Stromal cell of bone marrow (primary cell): ENCODE measurements around the gene CDRT4.
A peak's percentile ranks its signal among the peaks of the same experiment; 100 is the strongest.

Experiments used
- DNase-seq: peaks from one replicate; pipeline ENCODE4 v3.0.0-alpha.2; 2012; ENCODE audit warnings: low read depth

CDRT4 gene

GRCh38 chr17:15431766-15432165, 35.7 kb downstream of the CDRT4 start:
- DNase-seq: no peak

GRCh38 chr17:15431196-15431595, 36.2 kb downstream of the CDRT4 start:
- no peak for DNase-seq

- no peak for DNase-seq
Measured at GRCh38 chr17:15424521-15424920, 42.9 kb downstream of the CDRT4 start.

- DNase-seq: no peak
Measured at GRCh38 chr17:15422392-15422965, 44.9 kb downstream of the CDRT4 start.

- no peak for DNase-seq
Measured at GRCh38 chr17:15418781-15419180, 48.6 kb downstream of the CDRT4 start.

GRCh38 chr17:15414532-15415306, 52.7 kb downstream of the CDRT4 start:
- DNase-seq: no peak

- no peak for DNase-seq
Measured at GRCh38 chr17:15413101-15413771, 54.2 kb downstream of the CDRT4 start.

GRCh38 chr17:15412606-15413005, 54.8 kb downstream of the CDRT4 start:
- no peak for DNase-seq

GRCh38 chr17:15411384-15412198, 55.8 kb downstream of the CDRT4 start:
- DNase-seq: peak; percentile 45

GRCh38 chr17:15409721-15410250, 57.6 kb downstream of the CDRT4 start:
- DNase-seq: peak; percentile 94

GRCh38 chr17:15408803-15409202, 58.6 kb downstream of the CDRT4 start:
- DNase-seq: no peak

GRCh38 chr17:15406081-15406480, 61.3 kb downstream of the CDRT4 start:
- DNase-seq: no peak

GRCh38 chr17:15405058-15405415, 62.4 kb downstream of the CDRT4 start:
- DNase-seq: no peak

GRCh38 chr17:15404106-15405057, 63.0 kb downstream of the CDRT4 start:
- DNase-seq: no peak

- DNase-seq: no peak
Measured at GRCh38 chr17:15403276-15403939, 64.0 kb downstream of the CDRT4 start.

- no peak for DNase-seq
Measured at GRCh38 chr17:15399443-15399842, 68.0 kb downstream of the CDRT4 start.

GRCh38 chr17:15398736-15399331, 68.6 kb downstream of the CDRT4 start:
- no peak for DNase-seq

- no peak for DNase-seq
Measured at GRCh38 chr17:15398291-15398690, 69.1 kb downstream of the CDRT4 start.

- no peak for DNase-seq
Measured at GRCh38 chr17:15397620-15398019, 69.8 kb downstream of the CDRT4 start.

- DNase-seq: no peak
Measured at GRCh38 chr17:15395091-15395490, 72.3 kb downstream of the CDRT4 start.
